ENCODE measurements around the gene USP32.
"Not testable (repeated sequence)": the region's sequence is repeated elsewhere in the genome, so short reads cannot be mapped to it uniquely, and the experiment has no call there.

USP32 gene

DNA sequence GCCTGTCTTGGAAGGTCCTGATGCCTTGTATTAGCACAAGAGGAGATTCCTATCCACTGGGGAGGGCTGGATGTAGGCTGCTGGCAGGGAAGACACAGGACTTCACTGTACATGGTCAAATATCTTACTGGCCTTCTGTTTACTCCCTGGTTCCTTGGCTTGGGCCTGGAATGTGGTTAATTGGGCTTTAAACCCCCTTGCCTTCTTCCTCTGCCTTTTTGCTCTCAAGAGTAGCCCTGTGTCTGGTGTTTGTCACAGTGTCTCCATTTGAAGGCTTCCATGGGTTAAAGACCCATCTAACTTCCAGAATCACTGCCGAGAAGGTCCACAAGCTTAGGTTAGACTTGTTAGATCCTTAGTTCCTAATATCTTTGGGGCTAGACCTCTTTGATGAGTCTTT lies 23.2 kb upstream of the USP32 start:
- no peak for DNase-seq
- intact Hi-C loops (cut with DNase I), result no loop called here

DNA sequence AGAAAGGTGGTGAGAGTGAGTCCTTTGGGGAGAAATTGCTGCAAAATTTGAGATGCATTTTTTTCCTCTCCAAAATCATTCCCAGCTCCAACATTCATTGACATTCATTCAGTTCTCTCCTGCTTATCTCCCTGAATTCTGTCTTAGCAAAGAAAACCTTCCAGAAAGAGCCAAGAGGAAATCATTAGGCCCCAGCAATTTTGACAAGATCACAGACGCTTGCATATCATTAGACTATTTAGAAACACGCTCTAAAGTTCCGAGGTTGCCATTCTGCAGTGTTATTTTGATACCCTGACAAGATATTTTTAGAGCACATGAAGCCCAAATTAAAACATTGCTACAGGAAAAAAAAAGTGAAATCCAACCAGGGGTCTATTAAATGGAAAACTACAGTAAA lies 20.8 kb upstream of the USP32 start:
- intact Hi-C loops (cut with DNase I), result no loop called here

DNA sequence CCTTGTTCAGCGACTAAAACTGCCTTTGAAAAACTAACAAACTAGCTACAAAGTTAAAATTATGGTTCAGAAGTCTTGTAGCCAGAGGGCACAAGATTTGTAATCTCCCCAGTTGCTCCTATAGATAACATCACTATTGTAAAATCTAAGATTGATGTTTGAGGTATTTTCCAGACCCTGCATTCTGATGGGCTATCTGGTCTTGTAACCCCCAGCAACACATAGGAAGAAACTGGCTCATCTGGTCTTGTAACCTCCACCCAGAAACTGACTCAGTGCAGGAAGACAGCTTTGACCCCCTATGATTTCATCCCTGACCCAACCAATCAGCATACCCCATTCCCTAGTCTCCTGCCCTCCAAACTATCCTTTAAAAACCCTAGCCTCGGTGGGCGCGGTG lies 18.1 kb upstream of the USP32 start:
- intact Hi-C loops (cut with DNase I), result no loop called here
- DNase-seq, result no peak

More for the DNA sequence above, 20.8 kb upstream of the USP32 start:
- no peak for DNase-seq

DNA sequence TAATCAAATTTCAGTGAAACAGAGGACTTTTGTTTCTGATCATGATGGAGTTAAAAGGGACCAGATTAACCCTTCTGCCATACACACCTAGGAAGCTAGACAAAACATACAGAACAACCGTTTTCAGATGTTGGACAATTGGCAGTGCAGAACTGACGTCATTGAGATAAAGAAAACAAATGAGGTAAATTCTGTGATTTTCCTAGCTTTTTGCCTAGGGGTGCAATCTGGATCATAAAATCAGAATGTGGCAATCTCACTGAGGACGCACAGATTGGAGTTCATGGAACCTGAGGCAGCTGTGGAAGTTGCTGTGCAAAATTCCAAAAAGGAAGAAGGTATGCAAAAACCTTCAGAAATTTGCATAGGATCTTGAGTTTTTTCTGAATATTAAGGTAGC lies 15.0 kb upstream of the USP32 start:
- DNase-seq, result no peak
- intact Hi-C loops (cut with DNase I), result no loop called here

DNA sequence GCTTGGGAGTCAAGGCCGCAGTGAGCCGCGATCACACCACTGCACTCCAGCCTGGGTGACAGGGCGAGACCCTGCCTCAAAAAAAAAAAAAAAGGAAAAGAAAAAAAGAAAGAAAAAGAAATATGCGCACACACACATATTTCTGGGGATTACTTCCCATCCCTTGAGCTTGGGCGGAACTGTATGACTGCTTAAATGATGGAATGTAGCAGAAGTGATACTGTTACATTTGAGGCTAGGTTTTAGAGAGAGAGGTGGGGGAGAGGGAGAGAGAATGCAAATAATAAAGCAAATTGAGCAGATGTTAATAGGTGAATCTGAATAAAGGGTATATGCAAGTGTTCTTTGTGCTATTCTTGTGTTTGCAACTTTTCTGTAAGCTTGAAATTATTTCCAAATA lies 12.0 kb upstream of the USP32 start:
- DNase-seq, result no peak
- intact Hi-C loops (cut with DNase I), result no loop called here

DNA sequence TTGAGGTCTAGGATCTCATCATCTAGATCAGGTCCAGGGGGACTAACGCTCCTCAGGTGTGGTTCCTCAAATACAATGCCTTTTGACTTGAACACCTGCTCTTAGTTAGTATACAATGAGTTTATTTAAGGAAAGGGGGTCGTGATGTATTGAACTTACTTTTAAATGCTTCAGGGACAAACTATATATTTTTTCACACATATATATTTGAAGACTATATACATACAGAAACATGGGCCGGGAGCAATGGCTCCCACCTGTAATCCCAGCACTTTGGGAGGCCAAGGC lies 11.5 kb upstream of the USP32 start:
- DNase-seq, result no peak
- intact Hi-C loops (cut with DNase I), result no loop called here

DNA sequence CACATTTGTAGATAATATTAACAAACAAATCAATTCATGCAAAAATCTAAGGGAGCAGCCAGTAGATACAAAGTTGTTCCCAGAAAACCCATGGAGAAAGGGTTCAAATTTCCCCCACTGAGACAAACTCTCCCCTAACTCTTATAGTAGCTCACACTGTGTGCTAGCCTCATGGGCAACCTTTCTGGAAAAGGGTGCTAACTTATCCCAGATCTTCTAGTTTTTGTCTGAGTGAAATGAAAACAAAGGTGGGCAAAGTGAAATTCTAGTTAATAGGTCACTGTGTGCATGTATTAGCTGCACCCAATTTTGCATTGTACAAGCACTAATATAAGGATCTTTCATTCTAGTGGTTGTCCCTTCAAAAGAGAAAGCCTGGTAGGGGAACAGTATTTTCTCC lies 9.9 kb upstream of the USP32 start:
- no peak for DNase-seq
- intact Hi-C loops (cut with DNase I), result no loop called here

DNA sequence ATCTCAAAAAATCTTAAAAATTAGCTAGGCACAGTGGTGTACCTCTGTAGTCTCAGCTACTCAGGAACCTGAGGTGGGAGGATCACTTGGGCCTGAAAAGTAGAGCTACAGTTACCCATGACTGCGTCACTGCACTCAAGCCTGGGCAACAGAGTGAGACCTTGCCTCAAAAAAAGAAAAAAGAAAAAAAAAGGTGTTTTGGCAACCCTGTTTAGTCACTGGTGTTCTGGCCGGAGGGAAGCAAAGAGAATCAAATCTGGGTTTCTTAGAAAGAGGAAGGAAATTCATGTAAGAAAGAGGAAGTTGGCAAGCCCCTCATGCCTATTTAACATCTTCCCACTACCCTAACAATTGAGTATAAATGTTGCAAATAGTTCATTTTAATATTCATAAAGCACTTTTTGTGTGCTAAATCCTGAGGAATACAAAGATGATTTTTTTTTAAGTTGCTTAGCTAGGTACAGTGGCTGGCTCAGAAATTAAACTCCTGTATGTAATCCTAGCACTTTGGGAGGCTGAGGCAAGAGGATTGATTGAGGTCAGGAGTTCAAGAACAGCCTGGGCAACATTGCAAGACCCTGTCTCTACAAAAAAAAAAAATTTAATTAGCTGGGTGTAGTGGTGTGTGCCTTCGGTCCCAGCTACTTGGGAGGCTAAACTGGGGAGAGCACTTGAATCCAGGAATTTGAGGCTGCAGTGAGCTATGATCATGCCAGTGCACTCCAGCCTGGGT lies 6.5 kb upstream of the USP32 start:
- intact Hi-C loops (cut with DNase I), result no loop called here
- DNase-seq, result no peak

DNA sequence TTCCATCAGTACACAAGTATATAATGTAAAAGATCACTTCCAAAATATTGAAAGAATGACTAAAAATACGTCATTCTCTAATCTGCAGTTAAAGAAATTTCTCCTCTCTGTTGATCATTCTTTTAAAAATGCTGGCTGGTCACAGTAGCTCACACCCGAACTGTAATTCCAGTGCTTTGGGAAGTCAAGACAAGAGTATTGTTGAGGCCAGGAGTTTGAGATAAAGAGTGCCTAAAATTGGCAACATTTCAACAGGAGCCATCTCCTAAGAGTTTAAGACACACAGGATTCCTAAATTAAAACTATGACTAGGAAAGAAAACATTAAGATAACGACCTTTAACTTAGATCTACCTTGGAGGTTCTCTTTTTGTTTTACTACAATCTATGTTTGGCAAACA lies 4.5 kb upstream of the USP32 start:
- no peak for DNase-seq
- intact Hi-C loops (cut with DNase I), result no loop called here

DNA sequence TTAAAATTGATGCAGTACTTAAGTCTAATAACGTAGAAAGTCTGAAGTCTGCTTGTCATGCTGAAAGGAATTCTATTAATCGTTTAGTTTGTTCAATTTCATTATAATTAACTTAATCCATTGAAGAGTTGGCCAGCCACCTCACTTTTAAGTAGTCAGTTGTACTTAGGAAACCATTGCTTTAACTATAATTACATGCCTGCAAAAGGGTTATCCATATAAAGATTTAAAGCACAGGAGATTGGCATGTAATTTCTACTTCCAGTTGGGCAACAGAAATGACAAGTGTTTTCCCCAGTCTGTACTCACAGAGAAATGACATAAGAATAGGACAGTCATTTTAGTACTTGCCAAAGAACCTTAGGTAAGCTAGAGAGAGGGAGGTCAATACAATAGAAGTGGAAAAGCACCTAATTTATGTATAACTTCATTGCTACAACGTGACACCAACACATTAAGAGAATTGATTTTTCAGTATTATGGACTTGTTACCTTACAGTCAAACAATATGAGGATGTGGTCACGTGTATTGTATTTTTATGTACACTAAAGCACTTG lies 3.7 kb upstream of the USP32 start:
- DNase-seq, result no peak
- intact Hi-C loops (cut with DNase I), result no loop called here

DNA sequence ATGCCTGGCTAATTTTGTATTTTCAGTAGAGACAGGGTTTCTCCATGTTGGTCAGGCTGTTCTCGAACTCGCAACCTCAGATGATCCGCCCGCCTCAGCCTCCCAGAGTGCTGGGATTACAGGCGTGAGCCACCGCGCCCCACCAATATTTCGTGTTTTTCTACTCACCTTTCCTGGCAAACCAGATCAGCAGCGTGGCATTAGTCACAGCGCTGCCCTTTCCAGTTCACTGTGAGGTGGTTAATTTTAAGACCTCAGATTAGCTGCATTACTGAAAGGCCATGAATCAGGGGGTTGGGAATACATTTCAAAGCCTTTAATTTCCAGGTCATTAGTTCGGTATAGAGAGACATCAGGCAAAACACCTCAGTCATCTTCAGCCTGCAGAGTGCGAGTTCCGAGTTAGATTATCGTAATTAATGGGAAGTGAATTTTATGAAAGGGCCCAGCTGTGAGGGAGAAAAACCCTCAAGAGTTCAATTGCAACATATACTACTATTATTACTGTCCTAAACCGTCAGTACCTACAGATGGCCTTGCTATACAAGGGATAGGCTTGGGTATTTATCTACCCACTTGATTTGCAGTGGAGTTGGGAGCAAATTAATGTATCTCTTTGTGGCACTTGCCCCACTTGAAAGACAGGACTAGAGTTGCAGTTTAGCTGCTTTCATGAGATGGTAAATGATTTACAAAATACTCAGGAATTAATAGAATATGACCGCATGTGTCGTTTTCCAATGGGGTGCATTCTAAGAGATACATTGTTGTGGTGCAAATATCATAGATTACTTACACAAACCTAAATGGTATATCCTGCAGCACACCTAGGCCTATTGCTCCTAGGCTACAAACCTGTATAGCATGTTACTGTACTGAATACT lies 2.1 kb upstream of the USP32 start:
- no peak for DNase-seq
- intact Hi-C loops (cut with DNase I), result loop anchor here (5.0 kb wide), 2 partner anchors 67 to 162 kb away; no protein-coding TSS in a partner anchor

DNA sequence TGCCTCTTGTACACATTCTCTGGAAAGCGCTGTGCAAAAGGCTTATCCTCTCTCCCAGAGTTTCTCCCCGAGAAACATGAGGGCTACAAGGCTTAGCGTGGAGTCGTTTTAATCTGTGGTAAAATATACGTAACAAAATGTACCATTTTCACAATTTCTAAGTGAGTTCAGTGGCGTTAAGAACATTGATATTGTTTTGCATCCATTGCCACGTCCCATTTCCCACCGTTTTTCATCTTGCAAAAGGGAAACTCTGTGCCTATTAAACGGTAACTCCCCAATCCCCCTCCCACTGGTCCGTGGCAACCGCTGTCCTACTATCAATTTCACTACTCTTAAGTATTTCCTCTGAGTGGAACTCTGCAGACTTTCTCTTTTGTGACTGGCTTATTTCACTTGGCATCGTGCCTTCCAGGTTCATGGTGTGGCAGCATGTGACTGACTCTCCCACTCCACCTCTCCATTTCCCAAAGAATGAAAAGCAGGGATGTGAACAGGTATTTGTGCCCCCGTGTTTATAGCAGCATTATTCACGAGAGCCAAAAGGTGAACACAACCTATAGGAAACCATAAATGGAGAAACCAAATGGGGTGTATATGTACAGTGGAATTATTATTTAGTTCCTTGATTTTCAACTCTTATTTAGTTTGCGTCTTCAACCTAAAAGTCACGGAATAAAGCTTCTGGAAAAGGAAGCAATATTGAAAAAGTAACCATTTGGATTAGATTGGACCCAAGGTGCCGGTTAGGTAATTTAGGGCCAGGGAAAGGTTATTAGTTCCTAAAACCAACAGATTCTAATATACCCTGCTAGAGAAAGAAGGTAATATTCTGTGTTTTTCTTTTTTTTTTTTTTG lies 1.1 kb upstream of the USP32 start:
- intact Hi-C loops (cut with DNase I), result loop anchor here (5.0 kb wide), 2 partner anchors 66 to 161 kb away; no protein-coding TSS in a partner anchor
- DNase-seq, result no peak

DNA sequence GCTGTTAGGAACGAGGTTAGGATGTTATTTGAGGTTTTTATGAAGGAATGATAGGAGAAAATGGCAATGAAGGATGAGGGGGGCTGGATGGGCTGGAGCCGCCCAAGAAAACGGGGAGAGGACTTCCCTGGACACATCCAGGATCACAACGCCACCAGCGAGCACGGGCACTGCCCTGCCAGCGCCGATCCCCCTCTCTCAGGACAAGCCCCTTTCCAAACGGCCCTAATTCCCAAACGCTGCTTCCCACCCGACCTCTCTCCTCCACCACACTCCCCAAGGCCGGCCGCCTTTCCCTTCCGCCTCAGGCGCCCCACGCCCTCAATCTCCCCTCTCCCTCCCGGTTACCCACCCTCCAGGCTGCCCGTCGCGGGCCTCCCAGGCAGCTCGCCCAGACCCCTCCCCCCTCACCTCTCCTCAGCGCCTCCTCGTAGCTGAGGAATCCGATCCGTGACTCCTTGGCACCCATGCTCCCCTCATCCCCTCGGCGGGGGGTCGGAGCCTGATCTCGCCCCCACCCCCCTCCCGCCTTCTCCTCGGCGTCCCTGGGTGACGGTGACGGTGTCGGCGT lies 377 bp downstream of the USP32 start:
- intact Hi-C loops (cut with DNase I), result loop anchor here (5.0 kb wide), 2 partner anchors 64 to 159 kb away; no protein-coding TSS in a partner anchor
- peak in 1 of 10 donors; percentile 54 for DNase-seq

DNA sequence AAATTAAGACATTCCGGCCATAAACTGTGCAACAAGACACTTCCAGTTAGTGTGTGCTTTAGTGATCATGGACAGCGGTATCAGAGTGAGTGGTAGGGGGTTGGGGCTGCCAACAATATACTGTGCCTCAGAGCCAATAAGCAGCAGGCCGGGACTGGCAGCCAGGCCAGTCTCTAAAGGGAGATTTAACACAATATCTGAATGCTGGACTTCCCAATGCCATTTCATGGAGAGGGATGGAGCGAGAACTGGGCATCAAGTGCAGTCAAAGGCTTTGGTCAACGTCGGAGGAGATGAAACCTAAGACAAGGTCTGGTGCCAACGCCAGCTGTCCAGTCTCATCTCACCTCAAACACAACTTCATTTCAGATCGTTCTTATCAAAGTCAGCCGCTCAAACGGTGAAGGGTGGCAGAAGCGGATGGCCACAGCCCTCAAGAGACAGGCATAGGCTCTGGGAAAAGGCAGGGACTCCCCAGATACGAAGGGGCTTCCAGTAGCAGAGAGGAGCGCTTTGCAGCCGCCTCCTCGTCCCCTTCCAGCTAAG lies 935 bp downstream of the USP32 start:
- intact Hi-C loops (cut with DNase I), result loop anchor here (5.0 kb wide), 2 partner anchors 64 to 159 kb away; no protein-coding TSS in a partner anchor
- peak in 5 of 10 donors; percentile 6 to 75 (median 16) for DNase-seq

DNA sequence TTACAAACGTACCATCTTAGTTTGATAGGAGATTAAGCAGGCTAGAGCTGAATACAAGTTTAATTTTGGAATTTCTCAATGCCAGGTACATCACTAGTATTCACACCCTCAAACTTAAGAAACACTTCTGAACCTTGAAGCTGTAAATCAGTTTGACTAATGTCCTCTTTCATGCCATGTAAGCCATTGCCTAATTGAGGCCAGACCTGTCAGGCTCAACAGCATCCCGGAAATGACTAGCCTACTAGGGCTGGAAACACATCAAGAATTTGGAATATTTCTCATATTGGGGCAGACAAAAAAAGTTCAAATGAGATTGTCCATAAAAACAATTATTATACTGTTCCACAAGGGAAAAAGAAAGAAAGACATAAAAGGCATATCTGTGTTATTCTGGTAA lies 1.7 kb downstream of the USP32 start:
- intact Hi-C loops (cut with DNase I), result loop anchor here (5.0 kb wide), 2 partner anchors 63 to 158 kb away; no protein-coding TSS in a partner anchor
- DNase-seq, result no peak

DNA sequence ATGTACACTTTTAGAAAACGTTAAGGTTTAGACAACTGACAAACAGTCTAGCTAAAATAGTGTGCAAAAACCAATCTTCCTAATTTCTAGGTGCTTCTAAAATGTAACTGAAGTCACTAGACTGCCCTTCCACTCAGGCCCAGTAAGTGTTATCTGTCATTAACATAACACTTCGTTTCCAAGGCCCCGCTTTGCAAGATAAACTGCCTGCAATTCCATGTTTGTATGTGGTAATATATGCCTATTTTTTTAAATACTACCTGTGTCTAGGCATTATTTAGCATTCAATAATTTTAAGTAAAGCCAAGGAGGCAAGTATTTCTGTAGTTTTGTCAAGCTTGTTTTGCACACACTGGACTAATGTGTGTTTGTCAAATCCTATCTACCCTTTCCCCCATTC lies 3.2 kb downstream of the USP32 start:
- no peak for DNase-seq
- intact Hi-C loops (cut with DNase I), result no loop called here

DNA sequence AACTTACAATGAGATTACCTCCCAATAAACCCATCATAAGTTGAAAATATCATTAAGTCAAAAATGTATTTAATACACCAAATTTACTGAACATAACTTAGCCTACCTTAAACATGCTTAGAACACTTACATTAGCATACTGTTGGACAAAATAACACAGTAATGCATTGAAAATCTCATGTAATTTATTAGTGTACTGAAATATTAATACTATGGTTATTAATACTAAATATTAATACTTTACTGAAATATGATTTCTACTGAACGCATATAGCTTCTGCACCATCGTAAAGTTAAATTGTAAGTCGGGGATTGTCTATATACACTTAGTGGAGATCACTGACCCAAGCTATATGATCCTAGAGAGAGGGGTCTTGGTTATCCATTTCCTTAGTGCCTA lies 4.3 kb downstream of the USP32 start:
- intact Hi-C loops (cut with DNase I), result no loop called here
- DNase-seq, result no peak

DNA sequence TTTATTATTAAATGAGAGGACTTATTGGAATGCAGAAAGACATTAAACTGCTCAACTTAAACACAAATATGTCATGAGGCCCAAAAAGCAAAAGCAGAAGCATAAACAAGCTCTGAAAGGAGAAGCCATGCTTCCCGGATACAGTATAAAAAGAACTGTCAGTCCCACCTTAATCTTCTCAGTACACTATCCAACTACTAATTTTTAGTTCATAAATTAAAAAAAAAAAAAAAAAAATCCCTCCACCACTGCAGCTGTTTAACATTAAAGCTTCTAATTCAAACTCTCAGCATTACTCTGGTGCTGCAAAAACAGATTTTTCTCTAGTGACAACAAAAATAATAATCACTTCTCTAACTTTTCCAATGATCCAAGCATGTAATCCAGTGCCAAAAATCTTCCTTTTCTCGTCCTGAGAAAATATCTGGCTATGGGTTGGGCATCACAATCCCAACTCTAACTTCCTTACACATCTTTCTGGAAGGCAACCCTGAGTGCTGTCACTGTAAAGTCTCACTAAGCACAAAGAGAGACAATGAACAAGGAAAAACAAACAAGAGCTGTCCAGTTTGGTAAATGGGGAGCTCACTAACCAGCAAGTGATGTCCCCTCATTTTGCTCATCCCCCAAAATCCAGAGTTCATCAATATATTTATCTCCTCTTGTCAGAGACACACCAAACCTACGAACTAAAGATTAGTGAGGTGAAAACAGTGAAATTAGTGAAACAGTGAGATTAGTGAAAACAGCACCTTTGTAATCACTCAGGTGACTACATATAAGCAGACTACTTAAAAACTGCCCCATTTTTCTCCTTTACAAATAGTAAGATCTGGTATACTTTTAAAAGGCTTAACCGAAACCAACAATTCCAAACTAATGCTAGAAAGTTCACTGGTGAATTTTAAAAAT lies 5.5 kb downstream of the USP32 start:
- intact Hi-C loops (cut with DNase I), result no loop called here
- DNase-seq, result no peak

DNA sequence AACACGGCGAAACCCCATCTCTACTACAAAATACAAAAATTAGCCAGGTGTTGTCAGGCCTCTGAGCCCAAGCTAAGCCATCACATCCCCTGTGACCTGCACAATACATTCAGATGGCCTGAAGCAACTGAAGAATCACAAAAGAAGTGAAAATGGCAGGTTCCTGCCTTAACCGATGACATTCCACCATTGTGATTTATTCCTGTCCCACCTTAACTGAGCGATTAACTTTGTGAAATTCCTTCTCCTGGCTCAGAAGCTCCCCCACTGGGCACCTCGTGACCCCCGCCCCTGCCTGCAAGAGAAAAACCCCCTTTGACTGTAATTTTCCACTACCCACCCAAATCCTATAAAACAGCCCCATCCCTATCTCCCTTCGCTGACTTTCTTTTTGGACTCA lies 7.0 kb downstream of the USP32 start:
- intact Hi-C loops (cut with DNase I); DNase-seq: not testable (repeated sequence)
